ENCODE results near the gene SLAMF8. TPM values are rescaled to one million over a fixed set of nuclear protein-coding genes. Genes with fewer than 3 reads are reported as not detected.

SLAMF8 gene
- total RNA-seq, 1 experiment from 2014 or later: not detected

Other genes with a start within 250 kb of the SLAMF8 start
- gene APCS, start 239.0 kb upstream of the SLAMF8 start, total RNA-seq (2014; rRNA removed; shearing (Covaris generic)): not detected in 2 replicates
- not detected in 2 replicates for gene CRP, start 112.3 kb upstream of the SLAMF8 start, total RNA-seq (2014; rRNA removed; shearing (Covaris generic))
- 35.0 and 59.7 TPM in 2 replicates for gene DUSP23, start 45.9 kb upstream of the SLAMF8 start, total RNA-seq (2014; rRNA removed; shearing (Covaris generic))
- not detected in 2 replicates for gene FCRL6, start 24.5 kb upstream of the SLAMF8 start, total RNA-seq (2014; rRNA removed; shearing (Covaris generic))
- not detected in 2 replicates for gene VSIG8, start 35.8 kb downstream of the SLAMF8 start, total RNA-seq (2014; rRNA removed; shearing (Covaris generic))
- not detected in 2 replicates for gene CFAP45, start 73.3 kb downstream of the SLAMF8 start, total RNA-seq (2014; rRNA removed; shearing (Covaris generic))
- gene TAGLN2, start 98.6 kb downstream of the SLAMF8 start, total RNA-seq (2014; rRNA removed; shearing (Covaris generic)): 27.1 and 49.8 TPM in 2 replicates
- gene IGSF9, start 118.7 kb downstream of the SLAMF8 start, total RNA-seq (2014; rRNA removed; shearing (Covaris generic)): not detected in 2 replicates
- gene SLAMF9, start 127.4 kb downstream of the SLAMF8 start, total RNA-seq (2014; rRNA removed; shearing (Covaris generic)): not detected in 2 replicates
- gene PIGM, start 205.1 kb downstream of the SLAMF8 start, total RNA-seq (2014; rRNA removed; shearing (Covaris generic)): 2.5 and 3.2 TPM in 2 replicates
- not detected in 2 replicates for gene KCNJ10, start 243.3 kb downstream of the SLAMF8 start, total RNA-seq (2014; rRNA removed; shearing (Covaris generic))

Data from G401 (cell line).